IMR-90 (cell line): ENCODE measurements around the gene SPATC1L. TPM values are rescaled to one million over a fixed set of nuclear protein-coding genes. Genes with fewer than 3 reads are reported as not detected.

ENCODE experiments used
- ATAC-seq: fragments of 200-7000 bp; cut with Tn5 transposase; 2 replicates; pipeline ENCODE4 v1.9.1; 2020; ENCODE audit warnings: low read depth, mild to moderate bottlenecking, moderate library complexity
- BruUV-seq: library from RNA; stranded (reverse); fragments of 400-500 nt; replicated peaks from 2 replicates; lab custom pipeline; 2021; lab: Mats Ljungman, UMichigan
- CTCF ChIA-PET: fragments of 300-600 bp; formaldehyde crosslinking; extraction: SDS; loops from one replicate; lab custom pipeline; 2021; ENCODE audit warnings: antibody characterized with exemption; lab: Yijun Ruan, JAX
- POLR2A ChIA-PET: fragments of 300-600 bp; sonication (Branson Sonifier 250); formaldehyde crosslinking; loops from one replicate; lab custom pipeline; 2022; ENCODE audit warnings: antibody characterized with exemption; ENCODE audit not compliant: unreplicated experiment; lab: Charles Lee
- DNase-seq: peaks from one replicate; pipeline ENCODE4 v3.0.0; 2013
- H2AFZ ChIP-seq: replicated peaks from 2 replicates; pipeline ENCODE3; 2013; ENCODE audit warnings: low read length, mild to moderate bottlenecking; ENCODE audit not compliant: poor library complexity
- H2AK5ac ChIP-seq: 2 replicates; pipeline ENCODE4 v1.6.1; 2013; ENCODE audit warnings: low read depth, low read length, inconsistent platforms
- H2AK9ac ChIP-seq: replicated peaks from 2 replicates; pipeline ENCODE3; 2013; ENCODE audit warnings: mild to moderate bottlenecking, low read depth, low read length, moderate library complexity; ENCODE audit not compliant: poor library complexity
- H2BK120ac ChIP-seq: 2 replicates; pipeline ENCODE4 v1.6.1; 2013; ENCODE audit warnings: low read depth, low read length, inconsistent platforms
- H2BK15ac ChIP-seq: 3 replicates; pipeline ENCODE4 v1.6.1; 2013; ENCODE audit warnings: low read depth, low read length, inconsistent platforms
- H2BK20ac ChIP-seq: 2 replicates; pipeline ENCODE4 v1.6.1; 2013; ENCODE audit warnings: low read depth, mild to moderate bottlenecking, inconsistent platforms, low read length, moderate library complexity
- H2BK5ac ChIP-seq: 2 replicates; pipeline ENCODE4 v1.6.1; 2013; ENCODE audit warnings: mild to moderate bottlenecking, low read depth, low read length, inconsistent platforms; ENCODE audit not compliant: poor library complexity, severe bottlenecking
- H3K14ac ChIP-seq: replicated peaks from 2 replicates; pipeline ENCODE4 v1.6.1; 2013; ENCODE audit warnings: low read depth, low read length, inconsistent platforms
- H3K18ac ChIP-seq: 2 replicates; pipeline ENCODE4 v1.6.1; 2013; ENCODE audit warnings: low read depth, low read length, control low read depth
- H3K23ac ChIP-seq: 2 replicates; pipeline ENCODE4 v1.6.1; 2013; ENCODE audit warnings: low read depth, low read length, inconsistent platforms
- H3K27ac ChIP-seq: 2 replicates; pipeline ENCODE4 v1.5.1; 2013; ENCODE audit warnings: mild to moderate bottlenecking, control low read depth, low read length; ENCODE audit not compliant: insufficient read depth
- H3K27me3 ChIP-seq: 2 replicates; pipeline ENCODE4 v1.6.1; 2013; ENCODE audit warnings: low read length; ENCODE audit not compliant: control insufficient read depth, insufficient read depth
- H3K36me3 ChIP-seq: 2 replicates; pipeline ENCODE4 v1.6.1; 2013; ENCODE audit warnings: low read length, mixed read lengths; ENCODE audit not compliant: control insufficient read depth, insufficient read depth
- H3K4ac ChIP-seq: 2 replicates; pipeline ENCODE4 v1.6.1; 2013; ENCODE audit warnings: low read depth, low read length, inconsistent platforms
- H3K4me1 ChIP-seq: 2 replicates; pipeline ENCODE4 v1.6.1; 2013; ENCODE audit warnings: low read length, mixed read lengths; ENCODE audit not compliant: control insufficient read depth, insufficient read depth
- H3K4me2 ChIP-seq: 2 replicates; pipeline ENCODE4 v1.6.1; 2013; ENCODE audit warnings: low read depth, mild to moderate bottlenecking, control low read depth, low read length, moderate library complexity
- H3K4me3 ChIP-seq: 2 replicates; pipeline ENCODE4 v1.5.1; 2013; ENCODE audit warnings: low read depth, mild to moderate bottlenecking, control low read depth, low read length, moderate library complexity; ENCODE audit not compliant: insufficient read depth
- H3K56ac ChIP-seq: 2 replicates; pipeline ENCODE4 v1.6.1; 2013; ENCODE audit warnings: low read length, inconsistent platforms; ENCODE audit not compliant: insufficient read depth; ENCODE audit errors: extremely low read depth
- H3K79me1 ChIP-seq, 2 experiments: 2 replicates each; pipeline ENCODE4 v1.6.1; 2013; ENCODE audit warnings: low read length in 2 of 2, inconsistent platforms in 1 of 2, low read depth in 1 of 2
- H3K9ac ChIP-seq: 2 replicates; pipeline ENCODE4 v1.6.1; 2013; ENCODE audit warnings: low read depth, low read length, control low read depth
- H3K9me1 ChIP-seq: 2 replicates; pipeline ENCODE4 v1.6.1; 2013; ENCODE audit warnings: low read length, inconsistent platforms; ENCODE audit not compliant: insufficient read depth
- H3K9me3 ChIP-seq: 2 replicates; pipeline ENCODE4 v1.6.1; 2013; ENCODE audit warnings: low read length; ENCODE audit not compliant: control insufficient read depth, insufficient read depth
- H4K20me1 ChIP-seq: 2 replicates; pipeline ENCODE4 v1.6.1; 2013; ENCODE audit warnings: low read length, inconsistent platforms; ENCODE audit not compliant: insufficient read depth
- H4K5ac ChIP-seq: 2 replicates; pipeline ENCODE4 v1.6.1; 2013; ENCODE audit warnings: mild to moderate bottlenecking, low read depth, low read length, control low read depth
- H4K8ac ChIP-seq, 2 experiments: 2 replicates each; pipeline ENCODE4 v1.6.1; 2013; ENCODE audit warnings: low read depth in 2 of 2, low read length in 2 of 2, control low read depth in 1 of 2, inconsistent platforms in 1 of 2
- H4K91ac ChIP-seq: 2 replicates; pipeline ENCODE4 v1.6.1; 2013; ENCODE audit warnings: low read depth, low read length, inconsistent platforms; ENCODE audit not compliant: insufficient read depth
- BHLHE40 ChIP-seq: fragments of 150-350 bp; IDR thresholded peaks from 2 replicates; pipeline ENCODE4 v1.6.1; 2016; ENCODE audit warnings: mild to moderate bottlenecking, low read depth, low read length
- CEBPB ChIP-seq: IDR thresholded peaks from 2 replicates; pipeline ENCODE4 v1.6.1; 2012; ENCODE audit warnings: low read depth, low read length, improper control_type of control experiment
- FOS ChIP-seq: fragments of 150-350 bp; IDR thresholded peaks from 2 replicates; pipeline ENCODE4 v1.6.1; 2016; ENCODE audit warnings: low read depth, low read length
- MAZ ChIP-seq: IDR thresholded peaks from 2 replicates; pipeline ENCODE4 v1.6.1; 2012; ENCODE audit warnings: low read depth, mild to moderate bottlenecking, low read length, improper control_type of control experiment, moderate library complexity, borderline replicate concordance
- MXI1 ChIP-seq: IDR thresholded peaks from 2 replicates; pipeline ENCODE4 v1.6.1; 2012; ENCODE audit warnings: low read depth, mild to moderate bottlenecking, low read length, moderate library complexity, borderline replicate concordance
- RFX5 ChIP-seq: IDR thresholded peaks from 2 replicates; pipeline ENCODE4 v1.8.0; 2012; ENCODE audit warnings: low read depth, mild to moderate bottlenecking, low read length, moderate library complexity
- SMC3 ChIP-seq: fragments of 150-350 bp; IDR thresholded peaks from 2 replicates; pipeline ENCODE4 v1.6.1; 2016; ENCODE audit warnings: low read depth, mild to moderate bottlenecking, antibody characterized with exemption, low read length, moderate library complexity
- WGBS, 2 experiments: methylation state at CpG; one replicate each; pipeline versions ENCODE4 v1.1.5 to v1.1.7; 2013; ENCODE audit warnings: missing lambda C conversion rate in 2 of 2; ENCODE audit not compliant: insufficient read length in 1 of 2; ENCODE audit errors: extremely low coverage in 2 of 2; 5-methylcytosine and 5-hydroxymethylcytosine counted together
- dilution Hi-C: fragments of 300-500 bp; cut with HindIII; formaldehyde crosslinking; loops from one replicate; pipeline ENCODE4 v1.14.3; 2018; ENCODE audit warnings: low sequenced_read_pairs; ENCODE audit not compliant: unreplicated experiment
- in situ Hi-C: fragments of 300-500 bp; cut with MboI; formaldehyde crosslinking; loops from 3 replicates; pipeline ENCODE4 v1.14.3; 2019; ENCODE audit warnings: low sequenced_read_pairs, inconsistent platforms, mixed read lengths
- intact Hi-C: fragments of 100-400 bp; cut with micrococcal nuclease; formaldehyde crosslinking; loops from 2 replicates; pipeline ENCODE4 v1.10.0; 2022
- polyA plus RNA-seq, 3 experiments: library from polyadenylated mRNA; depleted of rRNA; stranded (reverse); fragments of >200 nt; gene quantifications; 2 replicates each; pipeline ENCODE4 v1.2.3, GENCODE V29; 2012; ENCODE audit warnings: low replicate concordance in 1 of 3
- total RNA-seq: library from RNA; depleted of rRNA; stranded (reverse); fragments of >200 nt; gene quantifications from 2 replicates; pipeline ENCODE4 v1.2.3, GENCODE V29; 2012
- TF ChIP-seq, protein P1 (sequence below): fragments of 150-350 bp; IDR thresholded peaks from 2 replicates; pipeline ENCODE4 v1.6.1; 2016; ENCODE audit warnings: low read depth, mild to moderate bottlenecking, low read length, moderate library complexity, borderline replicate concordance
- TF ChIP-seq, protein P2 (sequence below): fragments of 150-350 bp; IDR thresholded peaks from 2 replicates; pipeline ENCODE4 v1.6.1; 2017; ENCODE audit warnings: mild to moderate bottlenecking, antibody characterized with exemption, low read length, low read depth

The SPATC1L gene
- total and polyA plus RNA-seq, 2 of the 4 experiments (the other 2 are of a cell fraction), result 3.8 to 17.2 TPM

GRCh38 chr21:46188226-46189212 is 4.3 kb upstream of the SPATC1L start:
- TF ChIP-seq FOS (peak; percentile 67), MAZ (no peak), CEBPB (no peak), MXI1 (no peak), SMC3 (no peak), RFX5 (no peak), BHLHE40 (no peak)
- TF ChIP-seq, protein P1, sequence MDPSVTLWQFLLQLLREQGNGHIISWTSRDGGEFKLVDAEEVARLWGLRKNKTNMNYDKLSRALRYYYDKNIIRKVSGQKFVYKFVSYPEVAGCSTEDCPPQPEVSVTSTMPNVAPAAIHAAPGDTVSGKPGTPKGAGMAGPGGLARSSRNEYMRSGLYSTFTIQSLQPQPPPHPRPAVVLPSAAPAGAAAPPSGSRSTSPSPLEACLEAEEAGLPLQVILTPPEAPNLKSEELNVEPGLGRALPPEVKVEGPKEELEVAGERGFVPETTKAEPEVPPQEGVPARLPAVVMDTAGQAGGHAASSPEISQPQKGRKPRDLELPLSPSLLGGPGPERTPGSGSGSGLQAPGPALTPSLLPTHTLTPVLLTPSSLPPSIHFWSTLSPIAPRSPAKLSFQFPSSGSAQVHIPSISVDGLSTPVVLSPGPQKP, result no peak
- TF ChIP-seq, protein P2, sequence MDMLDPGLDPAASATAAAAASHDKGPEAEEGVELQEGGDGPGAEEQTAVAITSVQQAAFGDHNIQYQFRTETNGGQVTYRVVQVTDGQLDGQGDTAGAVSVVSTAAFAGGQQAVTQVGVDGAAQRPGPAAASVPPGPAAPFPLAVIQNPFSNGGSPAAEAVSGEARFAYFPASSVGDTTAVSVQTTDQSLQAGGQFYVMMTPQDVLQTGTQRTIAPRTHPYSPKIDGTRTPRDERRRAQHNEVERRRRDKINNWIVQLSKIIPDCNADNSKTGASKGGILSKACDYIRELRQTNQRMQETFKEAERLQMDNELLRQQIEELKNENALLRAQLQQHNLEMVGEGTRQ, result no peak
- peak overlapping the region; percentile 52 for H2BK5ac ChIP-seq
- peak overlapping the region; percentile 73 for H2AK5ac ChIP-seq
- in situ Hi-C loops (no loop called here), intact Hi-C loops (no loop called here), dilution Hi-C loops (no loop called here)
- no peak overlapping the region for H3K4me3 ChIP-seq
- ChIA-PET CTCF (no interaction called here), POLR2A (no interaction called here)
- no peaks in the 10 kb centered on the region for H3K27me3 ChIP-seq
- H3K4me1 ChIP-seq, result peaks cover 27% of the 10 kb centered on the region
- H4K91ac ChIP-seq, result 0 out of 2 replicates have a peak overlapping the region, but pooled peaks have one; percentile 37
- H3K9ac ChIP-seq, result peak overlapping the region; percentile 30; the same call in 1 of the 2 replicates
- peak overlapping the region; percentile 11; the same call in 1 of the 2 replicates for H3K14ac ChIP-seq
- H3K79me1 ChIP-seq, result peaks cover 0 to 5% of the 10 kb centered on the region in 2 experiments; a peak in 1 of 4 replicates
- H3K36me3 ChIP-seq, result peaks cover 14% of the 10 kb centered on the region
- H2BK120ac ChIP-seq, result no peak overlapping the region
- H3K18ac ChIP-seq, result peak overlapping the region; percentile 46; the same call in 1 of the 2 replicates
- BruUV-seq, result no TSS peak
- peak overlapping the region; percentile 4 for H2AFZ ChIP-seq
- H2BK20ac ChIP-seq, result no peak overlapping the region
- H3K9me1 ChIP-seq, result peaks cover 22% of the 10 kb centered on the region
- peak overlapping the region; percentile 55; the same call in 1 of the 2 replicates for H3K4me2 ChIP-seq
- DNase-seq (peak; percentile 58), ATAC-seq (no peak)
- H2BK15ac ChIP-seq, result peak overlapping the region; percentile 35; the same call in 1 of the 3 replicates
- H3K27ac ChIP-seq, result peak overlapping the region; percentile 41; the same call in 1 of the 2 replicates
- peak overlapping the region; percentile 51; the same call in 1 of the 2 replicates for H3K4ac ChIP-seq
- H3K9me3 ChIP-seq, result no peaks in the 10 kb centered on the region
- peak overlapping the region; percentile 47; the same call in 1 of the 2 replicates for H3K23ac ChIP-seq
- no peak overlapping the region for H2AK9ac ChIP-seq
- peak overlapping the region in 1 of 2 experiments; percentile 57; a peak in 1 of 4 replicates for H4K8ac ChIP-seq
- no peak overlapping the region for H3K56ac ChIP-seq
- 92% methylated on average over 2 of the region's 17 CpGs; no CpG with 5 or more reads in 1 of the 2 experiments for WGBS, 2 experiments
- H4K5ac ChIP-seq, result no peak overlapping the region
- H4K20me1 ChIP-seq, result no peaks in the 10 kb centered on the region
